ENCODE measurements around the gene CHST14. TPM values are rescaled to one million over a fixed set of nuclear protein-coding genes. Genes with fewer than 3 reads are reported as not detected.
A peak's percentile ranks its signal among the peaks of the same experiment; 100 is the strongest.

The CHST14 gene
- polyA plus RNA-seq, 1 of the 3 experiments (the other 2 are of a cell fraction): 43.2 TPM

- ChIA-PET POLR2A (interaction anchor here (0.6 kb wide), 1 partner anchor 23 kb away, joined by 3 read pairs; no protein-coding TSS in a partner anchor), CTCF (interaction anchor here (1.0 to 1.7 kb wide), 5 partner anchors 12 to 124 kb away, joined by 4 to 8 read pairs (median 4); no protein-coding TSS in a partner anchor)
- 98% methylated on average over 4 of the region's 4 CpGs for WGBS (ENCODE audit: low lambda C conversion rate)
- Histone ChIP-seq H3K27me3 (ENCODE audit: insufficient read depth) (no peaks in the 10 kb centered on the region), H3K4me1 (ENCODE audit: control insufficient read depth in 1 of 2, insufficient read depth in 2 of 2, low read depth in 1 of 2, low read length in 1 of 2) (peaks cover 15 to 27% of the 10 kb centered on the region in 2 experiments; a peak in 3 of 4 replicates), H3F3A (replicated peaks; ENCODE audit: insufficient read depth) (peaks cover 23% of the 10 kb centered on the region), H4K20me1 (ENCODE audit: insufficient read depth) (no peaks in the 10 kb centered on the region), H3K27ac (ENCODE audit: low read depth in 2 of 2, low read length in 1 of 2) (peak overlapping the region in 1 of 2 experiments; percentile 92; a peak in 1 of 4 replicates), H3K79me2 (ENCODE audit: insufficient read depth) (peaks cover 9% of the 10 kb centered on the region; the same call in 1 of the 2 replicates), H3K9me2 (no peaks in the 10 kb centered on the region), H2AFZ (ENCODE audit: low read depth) (no peak overlapping the region), H3K9ac (no peak overlapping the region), H3K4me2 (no peak overlapping the region), H3K36me3 (replicated peaks in 1 of 2; ENCODE audit: control insufficient read depth in 1 of 2, insufficient read depth in 2 of 2, low read length in 1 of 2) (peaks cover 4 to 27% of the 10 kb centered on the region in 2 experiments), H3K4me3 (ENCODE audit: low read depth in 2 of 2, low read length in 1 of 2) (no peak overlapping the region), H3K9me3 (no peaks in the 10 kb centered on the region)
- no peak for DNase-seq
- TF ChIP-seq SIN3A (IDR thresholded peaks at IDR 0.05; ENCODE audit: borderline replicate concordance, low read depth, low read length) (no peak), CHD2 (IDR thresholded peaks at IDR 0.05; ENCODE audit: low read length, partially characterized antibody) (no peak), RAD21 (IDR thresholded peaks at IDR 0.05; ENCODE audit: low read length) (no peak), GABPA (IDR thresholded peaks at IDR 0.05; ENCODE audit: low read depth) (no peak), ELF1 (IDR thresholded peaks at IDR 0.05) (no peak), EP300 (IDR thresholded peaks at IDR 0.05; ENCODE audit: borderline replicate concordance in 1 of 2, low read depth in 1 of 2, low read length in 1 of 2) (no peak), REST (IDR thresholded peaks at IDR 0.05; ENCODE audit: low read depth, low read length) (no peak), POLR2AphosphoS5 (IDR thresholded peaks at IDR 0.05; ENCODE audit: low read depth, low read length) (no peak)
Observed at GRCh38 chr15:40468898-40469331, 1.9 kb upstream of the CHST14 start.

GRCh38 chr15:40469776-40470390 lies 901 bp upstream of the CHST14 start:
- Histone ChIP-seq H3F3A (replicated peaks; ENCODE audit: insufficient read depth) (peaks cover 23% of the 10 kb centered on the region), H4K20me1 (ENCODE audit: insufficient read depth) (no peaks in the 10 kb centered on the region), H3K9me2 (no peaks in the 10 kb centered on the region), H3K9ac (peak overlapping the region; percentile 29; the same call in 1 of the 2 replicates), H2AFZ (ENCODE audit: low read depth) (peak overlapping the region; percentile 60; the same call in 1 of the 2 replicates), H3K79me2 (ENCODE audit: insufficient read depth) (peaks cover 9% of the 10 kb centered on the region; the same call in 1 of the 2 replicates), H3K27me3 (ENCODE audit: insufficient read depth) (no peaks in the 10 kb centered on the region), H3K4me1 (ENCODE audit: control insufficient read depth in 1 of 2, insufficient read depth in 2 of 2, low read depth in 1 of 2, low read length in 1 of 2) (peaks cover 15 to 27% of the 10 kb centered on the region in 2 experiments; a peak in 3 of 4 replicates), H3K27ac (ENCODE audit: low read depth in 2 of 2, low read length in 1 of 2) (peak overlapping the region; percentile 65 to 92; a peak in 3 of 4 replicates), H3K4me3 (ENCODE audit: low read depth in 2 of 2, low read length in 1 of 2) (peak overlapping the region; percentile 51 to 86; a peak in 3 of 4 replicates), H3K9me3 (no peaks in the 10 kb centered on the region), H3K4me2 (peak overlapping the region; percentile 80; the same call in 1 of the 2 replicates), H3K36me3 (replicated peaks in 1 of 2; ENCODE audit: control insufficient read depth in 1 of 2, insufficient read depth in 2 of 2, low read length in 1 of 2) (peaks cover 0 to 17% of the 10 kb centered on the region in 2 experiments)
- ChIA-PET CTCF (interaction anchor here (1.1 to 1.7 kb wide), 9 partner anchors 13 to 125 kb away, joined by 3 to 11 read pairs (median 4); partner anchors contain the start of gene BAHD1), POLR2A (interaction anchor here (0.7 to 1.6 kb wide), 5 partner anchors 10 to 224 kb away, joined by 3 to 5 read pairs (median 3); partner anchors contain the start of gene IVD)
- DNase-seq: peak; percentile 46
- TF ChIP-seq PBX3 (IDR thresholded peaks at IDR 0.05) (no peak), FOXJ3 (CRISPR knock-in tag; IDR thresholded peaks at IDR 0.05) (no peak), TCF12 (IDR thresholded peaks at IDR 0.05) (no peak), TEAD4 (IDR thresholded peaks at IDR 0.05; ENCODE audit: borderline replicate concordance, insufficient read depth) (no peak), POLR2AphosphoS5 (IDR thresholded peaks at IDR 0.05; ENCODE audit: low read depth, low read length) (0 out of 2 replicates have a peak, but pooled peaks have one; percentile 6)
- WGBS (ENCODE audit: low lambda C conversion rate): 92% methylated on average over 4 of the region's 7 CpGs

Measured in SK-N-SH (cell line).